Panc1 (cell line): ENCODE measurements around the gene TMEM88.

Experiments
- POLR2AphosphoS5 ChIP-seq: IDR thresholded peaks from 2 replicates; pipeline ENCODE4 v1.6.1; 2012; ENCODE audit warnings: mild to moderate bottlenecking, low read depth, low read length, moderate library complexity
- SIN3A ChIP-seq: IDR thresholded peaks from 2 replicates; pipeline ENCODE4 v1.6.1; 2012; ENCODE audit warnings: low read depth, mild to moderate bottlenecking, low read length, moderate library complexity, borderline replicate concordance; ENCODE audit not compliant: insufficient read depth
- TCF7L2 ChIP-seq: IDR thresholded peaks from 2 replicates; pipeline ENCODE4 v1.6.1; 2011; ENCODE audit warnings: mild to moderate bottlenecking, low read depth, low read length, inconsistent platforms
- TF ChIP-seq, protein P1 (sequence below): fragments of 450-650 bp; IDR thresholded peaks from 2 replicates; pipeline ENCODE4 v1.5.1; 2017; ENCODE audit warnings: mild to moderate bottlenecking

DNA sequence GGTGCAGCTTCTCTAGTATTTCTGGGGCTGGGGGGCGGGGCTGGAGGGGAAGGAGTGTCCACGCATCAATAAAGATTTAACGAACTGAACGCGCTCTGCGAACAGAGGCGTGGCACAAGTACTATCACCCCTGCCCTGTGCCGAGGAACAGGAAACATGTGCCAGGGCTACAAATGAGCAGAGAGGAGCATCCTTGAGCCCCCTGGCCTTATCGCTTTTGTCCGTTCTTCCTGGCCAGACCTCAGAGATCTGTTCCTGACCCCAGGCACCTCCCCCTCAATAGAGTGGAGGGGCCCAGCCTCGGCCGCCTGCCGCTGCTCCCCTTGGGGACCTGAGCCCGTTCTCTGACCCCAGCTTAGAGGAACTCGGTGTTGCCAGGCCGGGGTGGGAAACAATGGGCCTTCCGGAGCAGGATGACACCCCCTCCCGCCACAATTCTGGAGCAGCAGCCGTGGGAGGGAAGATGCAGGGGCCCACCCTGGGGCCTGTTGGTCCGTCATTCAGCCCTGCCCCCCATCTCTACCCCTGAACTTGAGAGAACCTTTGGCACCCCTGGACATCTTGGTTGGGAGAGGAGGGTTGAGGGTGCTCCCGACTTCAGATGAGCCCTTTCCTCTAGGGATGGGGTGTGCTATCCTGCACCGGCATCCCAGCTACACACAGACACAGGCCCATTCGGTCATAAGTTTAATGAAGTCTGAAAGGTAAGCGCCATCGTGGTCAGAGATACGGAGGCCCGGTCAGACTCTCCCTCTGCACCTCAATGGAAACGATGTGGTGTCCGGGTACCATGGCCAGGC is 1.3 kb downstream of the TMEM88 start:
- TF ChIP-seq, protein P1, sequence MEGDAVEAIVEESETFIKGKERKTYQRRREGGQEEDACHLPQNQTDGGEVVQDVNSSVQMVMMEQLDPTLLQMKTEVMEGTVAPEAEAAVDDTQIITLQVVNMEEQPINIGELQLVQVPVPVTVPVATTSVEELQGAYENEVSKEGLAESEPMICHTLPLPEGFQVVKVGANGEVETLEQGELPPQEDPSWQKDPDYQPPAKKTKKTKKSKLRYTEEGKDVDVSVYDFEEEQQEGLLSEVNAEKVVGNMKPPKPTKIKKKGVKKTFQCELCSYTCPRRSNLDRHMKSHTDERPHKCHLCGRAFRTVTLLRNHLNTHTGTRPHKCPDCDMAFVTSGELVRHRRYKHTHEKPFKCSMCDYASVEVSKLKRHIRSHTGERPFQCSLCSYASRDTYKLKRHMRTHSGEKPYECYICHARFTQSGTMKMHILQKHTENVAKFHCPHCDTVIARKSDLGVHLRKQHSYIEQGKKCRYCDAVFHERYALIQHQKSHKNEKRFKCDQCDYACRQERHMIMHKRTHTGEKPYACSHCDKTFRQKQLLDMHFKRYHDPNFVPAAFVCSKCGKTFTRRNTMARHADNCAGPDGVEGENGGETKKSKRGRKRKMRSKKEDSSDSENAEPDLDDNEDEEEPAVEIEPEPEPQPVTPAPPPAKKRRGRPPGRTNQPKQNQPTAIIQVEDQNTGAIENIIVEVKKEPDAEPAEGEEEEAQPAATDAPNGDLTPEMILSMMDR, result no peak
- TF ChIP-seq POLR2AphosphoS5, result no peak
- no peak for TF ChIP-seq TCF7L2
- no peak for TF ChIP-seq SIN3A
